Measurements from ENCODE around the gene SHCBP1. TPM values are rescaled to one million over a fixed set of nuclear protein-coding genes. Genes with fewer than 3 reads are reported as not detected.
"Not testable (repeated sequence)": the region's sequence is repeated elsewhere in the genome, so short reads cannot be mapped to it uniquely, and the experiment has no call there.

The SHCBP1 gene
- total and polyA plus RNA-seq, 4 experiments from 2014 or later: 0.11 to 0.55 (median 0.43) TPM

DNA sequence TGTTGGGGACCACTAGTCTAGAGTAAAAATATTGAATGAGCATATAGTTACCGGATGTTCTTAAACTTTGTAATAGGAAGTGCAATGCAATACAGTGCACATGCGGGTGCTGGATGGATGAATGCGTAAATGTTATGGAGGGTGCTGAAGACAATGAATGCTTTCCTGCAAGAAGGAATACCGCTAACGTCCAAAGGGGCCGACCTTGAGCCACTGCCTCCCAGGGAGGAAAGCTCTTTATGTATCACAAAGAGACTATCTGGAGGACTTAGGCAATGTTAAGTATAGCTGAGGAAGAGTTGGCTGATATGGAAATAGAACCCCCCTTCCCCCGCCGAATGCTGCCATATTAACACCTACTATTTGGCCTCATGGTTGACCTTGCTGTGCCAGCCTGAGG lies 27.5 kb upstream of the SHCBP1 start:
- no peak overlapping the region for H3K27ac Mint-ChIP-seq
- peaks cover 21 to 42% of the 10 kb centered on the region in 2 donors for H3K36me3 Mint-ChIP-seq
- no peak overlapping the region for H3K4me3 ChIP-seq (ENCODE audit: low read length in 2 of 2)
- no peak for DNase-seq
- no peak overlapping the region for H3K4me3 Mint-ChIP-seq
- H3K36me3 ChIP-seq (ENCODE audit: insufficient read depth, low read length): no peaks in the 10 kb centered on the region
- intact Hi-C loops (cut with micrococcal nuclease): no loop called here
- POLR2A ChIA-PET (ENCODE audit: partially characterized antibody): no interaction called here
- H3K4me1 ChIP-seq (ENCODE audit: insufficient read depth, low read length): no peaks in the 10 kb centered on the region
- no peak overlapping the region for H3K27ac ChIP-seq (ENCODE audit: low read depth, low read length)
- no peaks in the 10 kb centered on the region for H3K9me3 ChIP-seq (ENCODE audit: control insufficient read depth in 1 of 2, low read length in 2 of 2)
- CTCF ChIA-PET (ENCODE audit: partially characterized antibody): no interaction called here
- no peaks in the 10 kb centered on the region for H3K4me1 Mint-ChIP-seq
- H3K27me3 Mint-ChIP-seq: no peaks in the 10 kb centered on the region
- H3K9me3 Mint-ChIP-seq: peaks cover 0 to 29% (median 25%) of the 10 kb centered on the region in 8 donors
- no peaks in the 10 kb centered on the region for H3K27me3 ChIP-seq (ENCODE audit: insufficient read depth, low read length)

- CTCF ChIA-PET (ENCODE audit: partially characterized antibody): no interaction called here
Observed at GRCh38 chr16:46638947-46639925, 18.1 kb upstream of the SHCBP1 start.

GRCh38 chr16:46632778-46633733 lies 11.9 kb upstream of the SHCBP1 start:
- H3K4me3 ChIP-seq (ENCODE audit: low read length in 2 of 2): no peak overlapping the region

More at GRCh38 chr16:46638947-46639925, 18.1 kb upstream of the SHCBP1 start:
- Mint-ChIP-seq H3K27ac (peak overlapping the region in 1 of 7 donors; percentile 27), H3K4me3 (no peak overlapping the region), H3K27me3 (no peaks in the 10 kb centered on the region), H3K9me3 (peaks cover 3 to 18% (median 14%) of the 10 kb centered on the region in 8 donors), H3K36me3 (peaks cover 15 to 32% of the 10 kb centered on the region in 2 donors), H3K4me1 (peaks cover 0 to 2% (median 0%) of the 10 kb centered on the region in 4 donors)
- intact Hi-C loops (cut with micrococcal nuclease): no loop called here
- no peak for DNase-seq
- Histone ChIP-seq H3K36me3 (ENCODE audit: insufficient read depth, low read length) (no peaks in the 10 kb centered on the region), H3K9me3 (ENCODE audit: control insufficient read depth in 1 of 2, low read length in 2 of 2) (no peaks in the 10 kb centered on the region), H3K27me3 (ENCODE audit: insufficient read depth, low read length) (no peaks in the 10 kb centered on the region), H3K27ac (ENCODE audit: low read depth, low read length) (no peak overlapping the region), H3K4me3 (ENCODE audit: low read length in 2 of 2) (no peak overlapping the region), H3K4me1 (ENCODE audit: insufficient read depth, low read length) (no peaks in the 10 kb centered on the region)
- POLR2A ChIA-PET (ENCODE audit: partially characterized antibody): no interaction called here

DNA sequence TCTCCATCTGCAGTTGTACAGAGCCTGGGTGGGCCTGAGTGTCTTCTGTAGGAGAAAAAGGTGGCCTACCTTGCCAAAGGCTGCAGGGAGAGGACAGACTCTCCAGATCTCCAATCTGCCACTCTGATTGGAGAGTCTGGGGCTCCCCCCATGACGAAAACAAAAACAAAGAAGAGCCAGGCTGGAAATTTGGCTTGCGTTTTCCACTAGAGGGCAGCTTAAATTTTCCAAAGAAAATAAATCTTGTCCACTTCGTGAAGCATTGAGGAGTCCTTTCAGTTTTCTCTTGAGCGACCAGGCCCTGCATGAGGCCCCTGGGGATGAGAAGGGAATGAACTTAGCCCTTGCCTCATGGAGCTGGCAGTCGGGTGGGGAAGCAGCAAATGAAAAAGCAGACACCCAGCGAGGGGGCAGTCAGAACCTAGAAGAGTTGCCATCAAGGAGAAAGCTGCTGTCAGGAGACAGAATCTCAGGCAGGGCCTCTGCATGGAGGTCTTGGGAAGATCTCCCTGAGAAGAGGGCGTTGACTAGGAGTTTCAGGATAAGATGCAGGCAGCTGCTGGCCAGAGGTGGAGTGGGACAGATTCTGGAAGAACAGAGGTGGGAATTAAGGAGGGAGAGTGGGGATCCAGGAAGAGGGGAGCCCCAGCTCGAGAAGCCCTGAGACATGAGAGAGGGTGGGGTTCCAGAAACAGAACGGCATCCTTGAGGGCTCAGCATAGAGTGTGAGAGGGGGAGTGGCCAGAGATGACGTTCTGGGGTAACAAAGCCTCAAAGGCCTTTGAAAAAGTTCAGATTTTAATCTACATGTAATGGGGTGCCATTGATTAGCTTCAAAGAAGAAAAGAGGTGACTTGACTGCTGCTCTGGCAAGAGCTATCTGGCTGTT lies 8.4 kb upstream of the SHCBP1 start:
- Mint-ChIP-seq H3K4me1 (no peaks in the 10 kb centered on the region), H3K27ac (no peak overlapping the region), H3K36me3 (no peaks in the 10 kb centered on the region), H3K4me3 (no peak overlapping the region), H3K9me3 (no peaks in the 10 kb centered on the region), H3K27me3 (no peaks in the 10 kb centered on the region)
- Histone ChIP-seq H3K4me1 (ENCODE audit: insufficient read depth, low read length) (no peaks in the 10 kb centered on the region), H3K9me3 (ENCODE audit: control insufficient read depth in 1 of 2, low read length in 2 of 2) (no peaks in the 10 kb centered on the region), H3K36me3 (ENCODE audit: insufficient read depth, low read length) (no peaks in the 10 kb centered on the region), H3K27me3 (ENCODE audit: insufficient read depth, low read length) (no peaks in the 10 kb centered on the region), H3K4me3 (ENCODE audit: low read length in 2 of 2) (no peak overlapping the region), H3K27ac (ENCODE audit: low read depth, low read length) (no peak overlapping the region)
- DNase-seq: no peak
- intact Hi-C loops (cut with micrococcal nuclease): no loop called here
- ChIA-PET CTCF (ENCODE audit: partially characterized antibody) (no interaction called here), POLR2A (ENCODE audit: partially characterized antibody) (no interaction called here)

More at GRCh38 chr16:46632778-46633733, 11.9 kb upstream of the SHCBP1 start:
- ChIA-PET CTCF (ENCODE audit: partially characterized antibody) (no interaction called here), POLR2A (ENCODE audit: partially characterized antibody) (no interaction called here)
- Histone ChIP-seq H3K27me3 (ENCODE audit: insufficient read depth, low read length) (no peaks in the 10 kb centered on the region), H3K4me1 (ENCODE audit: insufficient read depth, low read length) (no peaks in the 10 kb centered on the region), H3K9me3 (ENCODE audit: control insufficient read depth in 1 of 2, low read length in 2 of 2) (no peaks in the 10 kb centered on the region), H3K27ac (ENCODE audit: low read depth, low read length) (no peak overlapping the region), H3K36me3 (ENCODE audit: insufficient read depth, low read length) (no peaks in the 10 kb centered on the region)
- H3K27me3 Mint-ChIP-seq: no peaks in the 10 kb centered on the region
- H3K4me3 Mint-ChIP-seq: peak overlapping the region in 1 of 8 donors; percentile 43
- no peaks in the 10 kb centered on the region for H3K9me3 Mint-ChIP-seq
- intact Hi-C loops (cut with micrococcal nuclease): no loop called here
- H3K4me1 Mint-ChIP-seq: peaks cover 0 to 2% (median 0%) of the 10 kb centered on the region in 4 donors
- H3K27ac Mint-ChIP-seq: no peak overlapping the region
- H3K36me3 Mint-ChIP-seq: no peaks in the 10 kb centered on the region
- DNase-seq: no peak

DNA sequence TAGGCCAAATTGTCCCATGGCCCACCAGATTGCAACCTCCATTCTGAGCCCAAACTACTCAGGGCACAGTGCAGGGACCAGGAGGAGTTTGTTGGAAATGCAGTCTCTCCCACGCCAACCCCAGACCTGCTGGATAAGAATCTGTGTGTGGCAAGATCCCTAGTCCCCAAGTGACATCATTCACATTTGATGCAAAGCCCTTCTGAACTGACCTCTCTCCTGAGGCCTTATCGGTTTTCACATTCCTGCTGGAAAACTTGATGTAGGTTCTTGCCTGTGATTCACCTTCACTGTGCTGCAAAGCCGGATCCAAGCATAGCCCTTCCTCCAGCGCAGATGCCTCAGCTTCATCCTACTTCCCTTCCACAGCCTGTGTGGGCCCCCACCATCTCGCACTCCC lies 6.6 kb upstream of the SHCBP1 start:
- Mint-ChIP-seq H3K36me3 (no peaks in the 10 kb centered on the region), H3K4me3 (no peak overlapping the region), H3K27me3 (no peaks in the 10 kb centered on the region), H3K4me1 (no peaks in the 10 kb centered on the region), H3K9me3 (no peaks in the 10 kb centered on the region), H3K27ac (no peak overlapping the region)
- no peak for DNase-seq
- no peaks in the 10 kb centered on the region for H3K36me3 ChIP-seq (ENCODE audit: insufficient read depth, low read length)
- no peaks in the 10 kb centered on the region for H3K9me3 ChIP-seq (ENCODE audit: control insufficient read depth in 1 of 2, low read length in 2 of 2)
- no peak overlapping the region for H3K27ac ChIP-seq (ENCODE audit: low read depth, low read length)
- POLR2A ChIA-PET (ENCODE audit: partially characterized antibody): no interaction called here
- CTCF ChIA-PET (ENCODE audit: partially characterized antibody): no interaction called here
- H3K4me1 ChIP-seq (ENCODE audit: insufficient read depth, low read length): no peaks in the 10 kb centered on the region
- intact Hi-C loops (cut with micrococcal nuclease): no loop called here
- H3K4me3 ChIP-seq (ENCODE audit: low read length in 2 of 2): no peak overlapping the region
- no peaks in the 10 kb centered on the region for H3K27me3 ChIP-seq (ENCODE audit: insufficient read depth, low read length)

GRCh38 chr16:46626681-46627080 lies 5.5 kb upstream of the SHCBP1 start:
- DNase-seq; CTCF ChIA-PET (ENCODE audit: partially characterized antibody): not testable (repeated sequence)

More at GRCh38 chr16:46626681-46627080, 5.5 kb upstream of the SHCBP1 start:
- H3K27ac ChIP-seq (ENCODE audit: low read depth, low read length); POLR2A ChIA-PET (ENCODE audit: partially characterized antibody); H3K9me3 Mint-ChIP-seq; intact Hi-C loops (cut with micrococcal nuclease); H3K4me1 ChIP-seq (ENCODE audit: insufficient read depth, low read length); H3K27me3 ChIP-seq (ENCODE audit: insufficient read depth, low read length); H3K27me3 Mint-ChIP-seq; H3K9me3 ChIP-seq (ENCODE audit: control insufficient read depth in 1 of 2, low read length in 2 of 2); H3K4me3 ChIP-seq (ENCODE audit: low read length in 2 of 2); H3K36me3 ChIP-seq (ENCODE audit: insufficient read depth, low read length); H3K27ac Mint-ChIP-seq; H3K4me3 Mint-ChIP-seq; H3K4me1 Mint-ChIP-seq; H3K36me3 Mint-ChIP-seq: not testable (repeated sequence)
